Gastroesophageal sphincter (tissue), 3 donors: ENCODE measurements around the gene KNDC1.

Source experiments
- CTCF ChIP-seq, 4 experiments: fragments of 200-600 bp in 2 of 4; fragments of 450-650 bp in 2 of 4; sonication (generic) in 1 of 4; IDR thresholded peaks; one replicate each; pipeline ENCODE4 v1.5.1; 2017 to 2019; ENCODE audit warnings: antibody characterized with exemption in 4 of 4, mild to moderate bottlenecking in 2 of 4, moderate library complexity in 2 of 4
- EP300 ChIP-seq: sonication (generic); formaldehyde crosslinking; IDR thresholded peaks from one replicate; pipeline ENCODE4 v1.6.1; 2017; ENCODE audit warnings: antibody characterized with exemption, mild to moderate bottlenecking
- POLR2AphosphoS5 ChIP-seq: sonication (generic); formaldehyde crosslinking; IDR thresholded peaks from one replicate; pipeline ENCODE4 v1.6.1; 2017; ENCODE audit warnings: antibody characterized with exemption

GRCh38 chr10:133264461-133264860 lies 104.4 kb downstream of the KNDC1 start:
- TF ChIP-seq EP300, result no peak
- no peak for TF ChIP-seq CTCF (IDR thresholded peaks at IDR 0.05)
- no peak for TF ChIP-seq POLR2AphosphoS5
